ENCODE results near the gene GAS1.

GAS1 gene

GRCh38 chr9:86975036-86975435 is 27.7 kb upstream of the GAS1 start:
- H3K27ac Mint-ChIP-seq: no peak overlapping the region
- H3K9me3 Mint-ChIP-seq (ENCODE audit: low read depth): no peaks in the 10 kb centered on the region
- no peaks in the 10 kb centered on the region for H3K4me1 Mint-ChIP-seq (ENCODE audit: low read depth)
- no peak overlapping the region for H3K4me3 Mint-ChIP-seq
- no peaks in the 10 kb centered on the region for H3K36me3 Mint-ChIP-seq
- peaks cover 17% of the 10 kb centered on the region for H3K27me3 Mint-ChIP-seq

GRCh38 chr9:86974421-86974820 is 27.1 kb upstream of the GAS1 start:
- H3K4me1 Mint-ChIP-seq (ENCODE audit: low read depth): no peaks in the 10 kb centered on the region

GRCh38 chr9:86971742-86972141 is 24.4 kb upstream of the GAS1 start:
- Mint-ChIP-seq H3K9me3 (ENCODE audit: low read depth) (no peaks in the 10 kb centered on the region), H3K36me3 (no peaks in the 10 kb centered on the region), H3K4me3 (no peak overlapping the region), H3K4me1 (ENCODE audit: low read depth) (no peaks in the 10 kb centered on the region), H3K27me3 (peaks cover 11% of the 10 kb centered on the region), H3K27ac (no peak overlapping the region)

More at GRCh38 chr9:86974421-86974820, 27.1 kb upstream of the GAS1 start:
- Mint-ChIP-seq H3K9me3 (ENCODE audit: low read depth) (no peaks in the 10 kb centered on the region), H3K27ac (no peak overlapping the region), H3K27me3 (peaks cover 15% of the 10 kb centered on the region), H3K4me3 (no peak overlapping the region), H3K36me3 (no peaks in the 10 kb centered on the region)

- H3K27me3 Mint-ChIP-seq: peaks cover 8% of the 10 kb centered on the region
- H3K4me3 Mint-ChIP-seq: no peak overlapping the region
- H3K36me3 Mint-ChIP-seq: no peaks in the 10 kb centered on the region
- no peak overlapping the region for H3K27ac Mint-ChIP-seq
- no peaks in the 10 kb centered on the region for H3K4me1 Mint-ChIP-seq (ENCODE audit: low read depth)
- no peaks in the 10 kb centered on the region for H3K9me3 Mint-ChIP-seq (ENCODE audit: low read depth)
These were observed 21.1 kb upstream of the GAS1 start for GRCh38 chr9:86968258-86968920.

- Mint-ChIP-seq H3K27ac (no peak overlapping the region), H3K4me3 (no peak overlapping the region), H3K4me1 (ENCODE audit: low read depth) (no peaks in the 10 kb centered on the region), H3K36me3 (no peaks in the 10 kb centered on the region), H3K27me3 (peaks cover 6% of the 10 kb centered on the region), H3K9me3 (ENCODE audit: low read depth) (no peaks in the 10 kb centered on the region)
These were observed 19.7 kb upstream of the GAS1 start for GRCh38 chr9:86966852-86967511.

DNA sequence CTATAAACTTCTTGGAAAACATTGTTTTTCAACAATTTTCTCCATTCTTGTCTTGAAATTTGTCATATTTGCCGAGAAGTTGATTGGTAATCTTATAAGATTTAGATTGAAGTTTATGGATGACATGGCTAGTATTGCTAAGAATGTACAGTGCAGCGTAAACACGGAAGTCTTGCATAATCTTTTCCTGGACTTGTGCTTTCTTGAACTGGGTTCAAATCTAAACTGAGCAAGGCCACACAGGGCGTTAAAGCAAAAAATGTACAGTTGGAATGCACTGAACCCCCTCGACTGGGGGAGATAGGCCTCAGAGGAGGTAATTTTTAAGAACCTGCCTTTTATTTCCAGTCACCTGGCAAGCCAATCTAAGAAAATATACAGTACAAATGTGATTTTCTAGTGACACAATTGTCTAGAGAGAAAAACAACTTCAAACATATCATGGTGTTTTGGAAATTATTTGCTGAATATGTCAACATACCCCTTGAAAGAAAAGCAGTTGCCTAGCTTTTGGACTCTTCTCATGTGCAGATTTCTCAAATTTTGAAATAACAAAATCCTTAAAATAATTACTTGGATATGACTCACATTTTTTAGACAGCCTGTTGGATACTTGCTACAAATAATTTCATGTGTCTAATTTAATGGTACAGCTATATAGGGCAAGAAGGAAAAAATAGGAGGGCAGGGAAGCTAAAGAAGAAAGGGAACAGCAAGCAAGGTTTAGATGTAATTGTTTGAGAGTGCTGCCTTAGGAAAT is 18.5 kb upstream of the GAS1 start:
- no peak overlapping the region for H3K27ac Mint-ChIP-seq
- peaks cover 10% of the 10 kb centered on the region for H3K27me3 Mint-ChIP-seq
- H3K9me3 Mint-ChIP-seq (ENCODE audit: low read depth): no peaks in the 10 kb centered on the region
- no peak overlapping the region for H3K4me3 Mint-ChIP-seq
- H3K36me3 Mint-ChIP-seq: no peaks in the 10 kb centered on the region
- no peaks in the 10 kb centered on the region for H3K4me1 Mint-ChIP-seq (ENCODE audit: low read depth)

DNA sequence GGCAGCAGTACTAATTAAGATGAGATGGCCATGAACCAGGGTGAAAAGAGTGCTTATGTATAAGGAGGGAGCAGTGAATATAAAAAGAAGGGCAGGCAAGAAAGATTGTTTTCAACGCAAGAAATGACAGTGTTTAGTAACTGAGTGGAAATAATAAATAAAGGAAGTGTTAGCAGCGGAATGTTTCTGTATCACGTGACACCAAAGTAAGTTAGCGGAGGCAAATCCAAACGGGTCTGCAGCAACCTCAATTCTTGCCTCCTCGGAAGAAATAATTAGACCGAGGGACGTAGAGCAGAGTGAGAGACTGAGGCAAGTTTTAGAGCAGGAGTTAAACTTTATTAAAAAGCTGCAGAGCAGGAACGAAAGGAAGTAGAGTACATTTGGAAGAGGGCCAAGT is 15.4 kb upstream of the GAS1 start:
- Mint-ChIP-seq H3K27me3 (peaks cover 14% of the 10 kb centered on the region), H3K27ac (no peak overlapping the region)

GRCh38 chr9:86960938-86961337 is 13.6 kb upstream of the GAS1 start:
- no peak overlapping the region for H3K27ac Mint-ChIP-seq
- no peaks in the 10 kb centered on the region for H3K36me3 Mint-ChIP-seq

More for the DNA sequence above, 15.4 kb upstream of the GAS1 start:
- Mint-ChIP-seq H3K9me3 (ENCODE audit: low read depth) (no peaks in the 10 kb centered on the region), H3K4me3 (no peak overlapping the region), H3K4me1 (ENCODE audit: low read depth) (no peaks in the 10 kb centered on the region), H3K36me3 (no peaks in the 10 kb centered on the region)

GRCh38 chr9:86958203-86958602 is 10.9 kb upstream of the GAS1 start:
- H3K27ac Mint-ChIP-seq: no peak overlapping the region
- H3K4me3 Mint-ChIP-seq: no peak overlapping the region
- peaks cover 19% of the 10 kb centered on the region for H3K27me3 Mint-ChIP-seq
- H3K36me3 Mint-ChIP-seq: no peaks in the 10 kb centered on the region
- H3K9me3 Mint-ChIP-seq (ENCODE audit: low read depth): no peaks in the 10 kb centered on the region
- no peaks in the 10 kb centered on the region for H3K4me1 Mint-ChIP-seq (ENCODE audit: low read depth)

More at GRCh38 chr9:86960938-86961337, 13.6 kb upstream of the GAS1 start:
- H3K4me1 Mint-ChIP-seq (ENCODE audit: low read depth): no peaks in the 10 kb centered on the region
- no peaks in the 10 kb centered on the region for H3K9me3 Mint-ChIP-seq (ENCODE audit: low read depth)
- H3K4me3 Mint-ChIP-seq: no peak overlapping the region
- peaks cover 14% of the 10 kb centered on the region for H3K27me3 Mint-ChIP-seq

GRCh38 chr9:86955561-86955960 is 8.3 kb upstream of the GAS1 start:
- Mint-ChIP-seq H3K9me3 (ENCODE audit: low read depth) (no peaks in the 10 kb centered on the region), H3K27me3 (peaks cover 13% of the 10 kb centered on the region), H3K4me1 (ENCODE audit: low read depth) (no peaks in the 10 kb centered on the region), H3K4me3 (no peak overlapping the region), H3K27ac (no peak overlapping the region), H3K36me3 (peaks cover 3% of the 10 kb centered on the region)

- Mint-ChIP-seq H3K36me3 (peaks cover 3% of the 10 kb centered on the region), H3K9me3 (ENCODE audit: low read depth) (no peaks in the 10 kb centered on the region)
These were observed 7.7 kb upstream of the GAS1 start for GRCh38 chr9:86955042-86955441.

DNA sequence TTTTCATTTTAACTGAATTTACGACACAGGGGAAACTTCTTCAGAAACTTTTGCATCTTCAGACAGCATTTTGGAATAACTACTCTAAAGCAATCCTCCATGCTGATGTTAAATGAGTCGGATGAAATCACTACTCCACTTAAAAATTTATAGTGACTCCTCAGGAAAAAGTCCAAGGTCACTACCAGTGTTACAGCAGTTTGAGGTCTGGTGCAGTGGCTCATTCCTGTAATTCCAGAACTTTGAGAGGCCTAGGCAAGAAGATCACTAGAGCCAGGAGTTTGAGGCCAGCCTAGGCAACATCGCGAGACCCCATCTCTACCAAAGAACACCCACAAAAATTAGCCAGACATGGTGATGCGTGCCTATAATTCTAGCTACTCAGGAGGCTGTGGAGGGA is 5.9 kb upstream of the GAS1 start:
- no peak overlapping the region for H3K27ac Mint-ChIP-seq
- peaks cover 12% of the 10 kb centered on the region for H3K4me1 Mint-ChIP-seq (ENCODE audit: low read depth)
- peaks cover 3% of the 10 kb centered on the region for H3K36me3 Mint-ChIP-seq
- H3K4me3 Mint-ChIP-seq: no peak overlapping the region
- H3K9me3 Mint-ChIP-seq (ENCODE audit: low read depth): no peaks in the 10 kb centered on the region
- H3K27me3 Mint-ChIP-seq: peaks cover 11% of the 10 kb centered on the region

More at GRCh38 chr9:86955042-86955441, 7.7 kb upstream of the GAS1 start:
- no peak overlapping the region for H3K4me3 Mint-ChIP-seq
- peaks cover 11% of the 10 kb centered on the region for H3K27me3 Mint-ChIP-seq
- H3K4me1 Mint-ChIP-seq (ENCODE audit: low read depth): no peaks in the 10 kb centered on the region
- H3K27ac Mint-ChIP-seq: no peak overlapping the region

- Mint-ChIP-seq H3K4me1 (ENCODE audit: low read depth) (peaks cover 21% of the 10 kb centered on the region), H3K27ac (no peak overlapping the region), H3K36me3 (peaks cover 3% of the 10 kb centered on the region), H3K9me3 (ENCODE audit: low read depth) (no peaks in the 10 kb centered on the region), H3K4me3 (peak overlapping the region; percentile 87), H3K27me3 (peaks cover 17% of the 10 kb centered on the region)
These were observed 996 bp upstream of the GAS1 start for GRCh38 chr9:86948074-86948929.

- H3K27ac Mint-ChIP-seq: no peak overlapping the region
- H3K36me3 Mint-ChIP-seq: no peaks in the 10 kb centered on the region
- H3K27me3 Mint-ChIP-seq: peaks cover 27% of the 10 kb centered on the region
- no peaks in the 10 kb centered on the region for H3K9me3 Mint-ChIP-seq (ENCODE audit: low read depth)
- peaks cover 21% of the 10 kb centered on the region for H3K4me1 Mint-ChIP-seq (ENCODE audit: low read depth)
- H3K4me3 Mint-ChIP-seq: peak overlapping the region; percentile 76
These were observed 833 bp downstream of the GAS1 start for GRCh38 chr9:86946201-86947145.

Data from activated naive CD8-positive, alpha-beta T cell (primary cell).